ENCODE data around the gene DIP2B. TPM values are rescaled to one million over a fixed set of nuclear protein-coding genes. Genes with fewer than 3 reads are reported as not detected.

The DIP2B gene
- total RNA-seq, 1 donor from 2014 or later, result 28.6 TPM

GRCh38 chr12:50725011-50725942 is 220.5 kb downstream of the DIP2B start:
- Histone ChIP-seq H3K9me3 (no peaks in the 10 kb centered on the region), H3K27me3 (no peaks in the 10 kb centered on the region), H3K4me1 (no peaks in the 10 kb centered on the region), H3K27ac (no peak overlapping the region), H3K4me3 (no peak overlapping the region), H3K36me3 (peaks cover 93% of the 10 kb centered on the region)
- no peak for DNase-seq
- no peak for ATAC-seq
- TF ChIP-seq CTCF (IDR thresholded peaks at IDR 0.05), result no peak
- intact Hi-C loops (cut with DNase I), result no loop called here

- H3K4me3 ChIP-seq, result no peak overlapping the region
- no peak for TF ChIP-seq CTCF (IDR thresholded peaks at IDR 0.05)
- no peaks in the 10 kb centered on the region for H3K4me1 ChIP-seq
- no peak for ATAC-seq
- DNase-seq, result no peak
- no peak overlapping the region for H3K27ac ChIP-seq
- peaks cover 96% of the 10 kb centered on the region for H3K36me3 ChIP-seq
- no peaks in the 10 kb centered on the region for H3K9me3 ChIP-seq
- intact Hi-C loops (cut with DNase I), result no loop called here
- no peaks in the 10 kb centered on the region for H3K27me3 ChIP-seq
These were observed 222.7 kb downstream of the DIP2B start for GRCh38 chr12:50727466-50727865.

- TF ChIP-seq CTCF (IDR thresholded peaks at IDR 0.05), result no peak
- DNase-seq, result no peak
These were observed 223.6 kb downstream of the DIP2B start for GRCh38 chr12:50728417-50728816.

GRCh38 chr12:50728841-50729240 is 224.1 kb downstream of the DIP2B start:
- H3K4me1 ChIP-seq, result no peaks in the 10 kb centered on the region
- H3K27ac ChIP-seq, result no peak overlapping the region
- no peaks in the 10 kb centered on the region for H3K9me3 ChIP-seq
- intact Hi-C loops (cut with DNase I), result no loop called here
- peaks cover 96% of the 10 kb centered on the region for H3K36me3 ChIP-seq
- H3K4me3 ChIP-seq, result no peak overlapping the region
- DNase-seq (no peak), ATAC-seq (no peak)
- TF ChIP-seq CTCF (IDR thresholded peaks at IDR 0.05), result no peak
- H3K27me3 ChIP-seq, result no peaks in the 10 kb centered on the region

More at GRCh38 chr12:50728417-50728816, 223.6 kb downstream of the DIP2B start:
- no peak overlapping the region for H3K4me3 ChIP-seq
- H3K36me3 ChIP-seq, result peaks cover 96% of the 10 kb centered on the region
- no peak for ATAC-seq
- no peaks in the 10 kb centered on the region for H3K27me3 ChIP-seq
- intact Hi-C loops (cut with DNase I), result no loop called here
- no peak overlapping the region for H3K27ac ChIP-seq
- H3K9me3 ChIP-seq, result no peaks in the 10 kb centered on the region
- H3K4me1 ChIP-seq, result no peaks in the 10 kb centered on the region

- peaks cover 100% of the 10 kb centered on the region for H3K36me3 ChIP-seq
- no peak for TF ChIP-seq CTCF (IDR thresholded peaks at IDR 0.05)
- intact Hi-C loops (cut with DNase I), result no loop called here
- H3K4me3 ChIP-seq, result no peak overlapping the region
- no peaks in the 10 kb centered on the region for H3K4me1 ChIP-seq
- H3K9me3 ChIP-seq, result no peaks in the 10 kb centered on the region
- H3K27ac ChIP-seq, result no peak overlapping the region
- no peaks in the 10 kb centered on the region for H3K27me3 ChIP-seq
- DNase-seq, result no peak
- no peak for ATAC-seq
These were observed 227.8 kb downstream of the DIP2B start for GRCh38 chr12:50732591-50732990.
